HG02571 (cell line): ENCODE results near the gene PIGP.
"Not testable (repeated sequence)": the region's sequence is repeated elsewhere in the genome, so short reads cannot be mapped to it uniquely, and the experiment has no call there.

Experiments used
- ATAC-seq: cut with Tn5 transposase; IDR thresholded peaks from one replicate; pipeline ENCODE4 v1.9.1; 2021; ENCODE audit warnings: mild to moderate bottlenecking, moderate library complexity; ENCODE audit not compliant: unreplicated experiment

Gene PIGP

DNA sequence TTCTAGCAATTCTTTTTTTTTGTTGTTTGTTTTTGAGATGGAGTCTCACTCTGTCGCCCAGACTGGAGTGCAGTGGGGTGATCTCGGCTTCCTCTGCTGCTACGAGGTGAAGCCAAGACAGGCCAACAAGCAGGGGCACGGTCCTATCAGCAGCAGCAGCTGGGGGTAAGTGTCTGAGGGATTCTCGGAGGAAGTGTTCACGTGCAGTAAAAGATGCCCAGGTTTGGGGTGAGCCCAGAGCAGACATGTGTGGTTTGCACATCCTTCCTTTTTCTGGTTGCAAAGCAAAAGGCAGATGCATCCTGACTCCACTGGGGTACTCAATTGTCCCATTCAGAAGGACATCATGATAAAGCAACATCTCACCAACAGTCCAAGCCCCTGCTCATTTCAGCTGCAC lies 27.7 kb downstream of the PIGP start:
- ATAC-seq = no peak

DNA sequence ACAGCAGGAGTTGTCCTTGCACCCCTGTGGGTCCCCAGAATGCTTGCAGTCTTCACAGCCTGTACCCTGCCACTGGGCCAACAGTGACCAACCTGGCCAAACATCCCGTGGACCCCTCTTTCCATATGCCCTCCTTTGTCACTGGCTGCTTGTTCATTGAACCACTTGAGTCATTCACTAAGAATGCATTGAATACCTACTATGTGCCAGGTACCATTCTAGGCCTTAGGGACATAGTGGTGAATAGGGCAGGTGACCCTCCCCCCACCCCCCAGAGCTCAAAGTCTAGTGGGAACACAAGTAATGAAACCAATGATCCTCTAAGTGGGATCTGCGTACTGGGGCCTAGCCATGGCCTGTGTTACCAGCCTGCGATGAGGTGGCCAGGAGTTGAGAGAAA lies 28.2 kb downstream of the PIGP start:
- no peak for ATAC-seq

DNA sequence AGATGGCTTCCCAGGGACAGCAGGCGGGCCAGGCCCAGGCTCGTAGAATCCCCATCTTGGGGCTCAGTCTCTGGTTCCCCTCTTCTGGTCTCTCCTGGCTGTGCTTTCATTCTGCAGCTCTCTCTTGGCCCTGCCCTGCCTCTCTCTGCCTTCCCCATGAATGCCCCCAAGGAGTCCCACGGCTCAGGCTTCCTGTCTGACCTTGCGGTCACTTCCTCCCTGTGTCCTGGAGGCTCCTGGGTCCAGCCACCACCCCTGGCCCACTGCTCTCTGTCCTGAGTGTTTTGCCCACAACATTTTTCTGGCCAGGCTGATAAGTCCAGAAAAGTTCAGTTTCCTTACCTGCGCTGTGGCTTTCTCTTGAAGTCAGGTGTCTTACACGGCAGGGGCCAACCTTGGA lies 29.1 kb downstream of the PIGP start:
- ATAC-seq = no peak

DNA sequence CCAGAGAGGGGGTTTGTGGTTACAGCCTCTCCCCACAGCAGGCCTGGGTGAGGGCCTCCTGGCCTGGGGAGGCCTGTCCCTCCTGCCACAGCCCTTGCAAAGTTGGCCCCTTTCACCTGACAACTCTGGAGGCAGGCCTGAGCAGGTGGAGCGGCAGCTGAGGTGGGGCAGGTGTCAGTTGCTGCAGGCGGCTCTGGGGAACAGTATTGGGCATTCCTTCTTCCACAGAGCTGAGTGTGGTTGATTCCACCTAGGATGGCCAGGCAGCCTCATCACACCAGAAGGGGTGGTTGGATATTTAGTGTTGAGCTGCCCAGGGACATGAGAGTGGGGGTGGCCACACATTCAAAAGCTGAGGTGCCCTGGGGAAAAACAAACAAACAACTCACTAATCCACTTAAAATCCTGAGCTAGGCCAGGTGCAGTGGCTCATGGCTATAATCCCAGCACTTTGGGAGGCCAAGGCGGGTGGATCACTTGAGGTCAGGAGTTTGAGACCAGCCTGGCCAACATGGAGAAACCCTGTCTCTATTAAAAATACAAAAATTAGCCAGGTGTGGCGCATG lies 31.1 kb downstream of the PIGP start:
- ATAC-seq = no peak

DNA sequence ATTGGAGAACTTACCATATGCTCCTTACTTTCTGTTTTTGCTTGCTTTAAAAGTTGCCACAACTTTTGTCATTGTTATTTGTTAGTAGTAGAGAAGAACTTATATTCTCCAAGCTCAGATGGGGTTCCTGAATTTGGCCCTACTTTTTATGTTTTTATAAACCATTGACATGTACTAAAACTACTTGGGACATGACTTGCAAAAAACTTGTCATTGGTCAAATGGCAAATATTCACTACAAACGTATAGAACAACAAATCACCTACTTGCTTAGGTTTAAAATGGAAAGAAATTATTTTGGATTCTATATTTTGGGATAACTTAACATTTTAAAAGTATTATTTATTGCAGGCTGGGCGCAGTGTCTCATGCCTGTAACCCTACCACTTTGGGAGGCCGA lies 32.7 kb downstream of the PIGP start:
- ATAC-seq = no peak

DNA sequence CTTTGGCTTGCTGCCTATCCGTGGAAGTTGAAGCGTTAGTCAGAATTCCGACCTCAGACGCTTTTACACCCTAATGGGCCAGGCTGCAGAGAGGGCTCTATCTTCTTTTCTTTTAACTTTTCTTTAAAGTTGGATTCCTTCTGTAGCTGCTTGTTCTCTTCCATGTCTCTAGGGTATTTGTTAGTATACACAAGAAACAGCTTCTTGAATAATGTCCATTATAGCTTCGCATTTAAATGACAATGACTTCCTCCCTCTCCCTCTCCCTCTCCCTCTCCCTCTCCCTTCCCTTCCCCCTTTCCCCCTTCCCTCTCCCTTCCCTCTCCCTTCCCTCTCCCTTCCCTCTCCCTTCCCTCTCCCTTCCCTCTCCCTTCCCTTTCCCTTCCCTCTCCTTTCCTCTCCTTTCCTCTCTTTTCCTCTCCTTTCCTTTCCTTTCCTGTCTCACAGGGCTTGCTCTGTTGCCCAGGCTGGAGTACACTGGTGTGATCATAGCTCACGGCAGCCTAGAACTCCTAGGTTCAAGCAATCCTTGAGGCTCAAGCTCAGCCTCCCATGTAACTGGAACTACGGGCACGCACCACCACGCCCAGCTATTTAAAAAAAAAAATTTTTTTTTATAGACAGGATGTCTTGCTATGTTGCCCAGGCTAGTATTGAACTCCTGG lies 33.3 kb downstream of the PIGP start:
- no peak for ATAC-seq

DNA sequence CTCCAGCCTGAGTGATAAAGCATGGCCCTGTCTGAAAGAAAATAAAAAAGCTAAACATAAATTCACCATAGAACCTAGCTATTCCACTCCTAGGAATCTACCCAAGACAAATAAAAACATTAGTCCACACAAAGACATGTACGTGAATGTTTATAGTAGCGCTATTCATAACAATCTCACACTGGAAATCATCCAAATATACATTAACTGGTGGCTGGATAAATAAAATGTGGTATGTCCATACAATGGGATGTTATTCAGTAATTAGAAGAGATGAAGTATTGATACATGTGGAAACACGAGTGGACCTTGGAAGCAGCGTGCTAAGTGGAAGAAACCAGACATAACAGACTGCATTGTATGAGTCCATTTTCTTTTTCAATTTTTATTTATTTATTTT lies 36.7 kb downstream of the PIGP start:
- no peak for ATAC-seq

DNA sequence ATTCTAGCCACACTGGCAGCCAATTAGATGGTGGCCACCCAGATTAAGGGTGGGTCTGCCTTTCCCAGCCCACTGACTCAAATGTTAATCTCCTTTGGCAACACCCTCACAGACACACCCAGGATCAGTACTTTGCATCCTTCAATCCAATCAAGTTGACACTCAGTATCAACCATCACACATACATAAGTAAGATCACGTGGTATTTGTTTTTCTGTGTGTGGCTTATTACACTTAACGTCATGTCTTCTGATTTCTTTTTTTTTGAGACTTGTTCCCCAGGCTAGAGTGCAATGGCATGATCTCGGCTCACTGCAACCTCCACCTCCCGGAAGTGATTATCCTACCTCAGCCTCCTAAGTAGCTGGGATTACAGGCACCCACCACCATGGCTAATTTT lies 38.5 kb downstream of the PIGP start:
- not testable (repeated sequence) for ATAC-seq

DNA sequence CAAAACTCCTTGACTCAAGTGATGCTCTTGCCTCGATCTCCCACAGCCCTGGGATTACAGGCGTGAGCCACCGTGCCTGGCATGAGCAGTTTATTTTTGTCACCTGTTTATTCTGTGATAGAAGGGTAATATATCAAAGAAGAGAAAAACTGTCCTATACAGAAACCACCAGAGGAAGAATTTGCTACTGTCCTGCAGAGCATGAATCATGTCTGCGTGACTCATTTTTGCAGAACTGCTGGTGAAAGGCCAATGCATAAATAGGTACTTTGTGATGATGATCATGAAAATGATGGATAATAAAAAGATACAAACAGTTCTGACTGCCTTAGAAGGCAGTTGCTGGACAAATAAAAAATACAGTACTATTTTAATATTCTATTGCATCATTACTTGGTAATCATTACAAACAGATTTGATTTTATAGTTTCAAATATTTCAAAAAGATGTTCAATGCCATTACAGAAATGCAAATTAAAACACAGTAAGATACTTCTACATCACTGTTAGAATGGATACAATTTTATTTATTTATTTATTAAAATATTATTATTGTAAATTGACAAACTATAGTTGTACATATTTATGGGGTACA lies 39.9 kb downstream of the PIGP start:
- no peak for ATAC-seq

DNA sequence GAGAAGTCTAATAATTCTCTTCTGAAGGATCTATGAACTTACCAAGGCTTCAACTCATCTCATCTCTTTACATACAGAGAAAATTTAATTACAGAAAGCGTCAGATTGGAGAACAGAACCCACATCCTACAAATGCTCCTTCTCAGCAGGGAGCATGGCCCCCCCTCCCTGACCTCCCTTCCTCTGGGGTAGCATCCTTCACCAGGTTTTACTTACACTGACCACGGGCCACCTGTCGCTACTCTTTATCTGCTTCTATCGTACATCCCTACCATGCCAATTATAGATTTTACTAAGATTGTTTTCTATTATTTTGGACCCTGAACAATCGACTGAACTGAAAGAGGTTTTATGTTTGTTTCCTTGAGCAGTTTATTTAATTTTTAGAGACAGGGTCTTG lies 40.6 kb downstream of the PIGP start:
- no peak for ATAC-seq

DNA sequence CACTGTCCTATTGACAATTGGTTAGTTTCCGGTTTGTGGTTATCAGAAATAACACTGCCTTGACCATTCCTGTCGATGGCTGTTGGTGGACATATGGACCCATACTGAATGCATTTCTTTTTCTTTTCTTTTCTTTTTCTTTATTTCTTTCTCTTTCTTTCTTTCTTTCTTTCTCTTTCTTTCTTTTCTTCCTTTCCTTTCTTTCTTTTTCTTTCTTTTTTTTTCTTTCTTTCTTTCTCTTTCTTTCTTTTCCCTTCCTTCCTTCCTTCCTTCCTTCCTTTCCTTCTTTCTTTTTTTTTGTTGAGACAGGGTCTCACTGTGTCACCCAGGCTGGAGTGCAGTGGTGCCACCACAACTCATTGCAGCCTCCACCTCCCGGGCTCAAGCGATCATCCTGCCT lies 42.0 kb downstream of the PIGP start:
- ATAC-seq = no peak

DNA sequence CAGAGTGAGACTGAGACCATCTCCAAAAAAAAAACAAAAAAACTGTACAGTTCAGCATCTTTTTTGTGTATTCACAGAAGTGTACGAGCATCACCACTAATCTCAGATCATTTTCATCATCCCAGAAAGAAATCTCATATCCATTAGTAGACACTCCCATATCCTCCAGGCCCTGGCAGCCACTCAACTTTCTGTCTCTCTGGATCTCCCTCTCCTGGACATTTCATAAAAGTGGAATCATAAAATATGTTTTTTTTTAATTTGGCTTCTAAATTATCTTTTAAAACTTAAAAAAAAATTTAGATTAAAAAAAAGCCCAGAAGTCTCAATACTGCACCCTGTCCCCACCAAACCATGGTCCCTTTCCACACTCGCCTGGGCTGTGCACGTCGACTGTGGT lies 44.3 kb downstream of the PIGP start:
- no peak for ATAC-seq

DNA sequence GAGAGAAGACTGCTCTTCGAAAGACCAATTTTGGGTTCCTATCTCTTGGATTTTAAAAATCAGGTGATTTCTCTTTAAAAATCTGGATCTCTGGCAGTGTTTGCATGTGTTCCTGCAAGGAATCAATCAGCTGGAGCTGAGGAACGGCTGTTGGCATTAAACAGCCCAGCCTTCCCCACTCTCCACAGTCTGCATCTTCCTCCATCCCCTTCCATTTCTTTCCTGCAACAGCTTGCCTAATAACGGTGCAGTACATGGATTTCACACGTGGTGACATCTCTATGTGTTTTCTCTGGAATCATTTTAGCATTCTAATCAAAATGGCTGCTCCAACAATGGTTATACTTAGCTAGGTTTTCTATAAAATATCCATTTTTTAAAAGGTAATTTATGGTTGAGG lies 46.4 kb downstream of the PIGP start:
- ATAC-seq = no peak

DNA sequence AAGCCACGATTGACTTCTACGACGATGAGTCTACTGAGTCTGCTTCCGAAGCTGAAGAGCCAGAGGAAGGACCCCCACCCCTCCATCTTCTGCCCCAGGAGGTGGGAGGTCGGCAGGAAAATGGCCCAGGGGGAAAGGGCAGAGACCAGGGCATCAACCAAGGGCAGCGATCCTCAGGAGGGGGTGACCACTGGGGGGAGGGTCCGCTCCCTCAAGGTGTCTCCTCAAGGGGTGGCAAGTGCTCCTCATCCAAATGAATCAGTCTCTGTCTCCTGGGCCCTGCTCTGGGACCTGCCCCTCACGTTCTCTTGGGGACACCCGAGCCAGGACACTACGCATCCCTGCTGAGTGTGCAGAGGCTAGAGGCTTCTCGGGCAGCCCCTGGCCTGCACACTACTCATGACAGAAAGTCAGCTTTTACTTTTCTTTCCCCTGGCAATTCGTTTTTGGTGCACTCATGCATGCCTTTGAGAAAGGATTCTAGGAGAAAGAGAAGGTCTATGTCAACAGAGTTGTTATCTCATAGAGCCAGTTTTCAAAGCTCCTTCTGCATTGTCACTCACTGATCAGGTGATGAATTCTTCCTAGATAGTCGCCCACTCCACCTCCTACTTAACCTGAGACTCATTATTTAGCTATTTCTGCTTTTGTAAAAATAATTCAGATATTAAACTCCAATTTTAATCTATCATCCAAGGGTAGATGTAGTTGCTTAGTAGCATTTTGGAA lies 54.8 kb downstream of the PIGP start:
- no peak for ATAC-seq
